Measurements from ENCODE around the gene CACTIN. TPM values are rescaled to one million over a fixed set of nuclear protein-coding genes. Genes with fewer than 3 reads are reported as not detected.

CACTIN gene
- polyA plus RNA-seq, 1 experiment = 13.8 TPM

- no peak for TF ChIP-seq CTCF (IDR thresholded peaks at IDR 0.05; ENCODE audit: insufficient read depth, low read depth, low read length)
- no peak for DNase-seq (ENCODE audit: low read depth)
- H3K27me3 ChIP-seq (ENCODE audit: control insufficient read depth, insufficient read depth, low read length) = no peaks in the 10 kb centered on the region
- CTCF ChIA-PET = interaction anchor here (1.7 kb wide), 1 partner anchor 9 kb away, joined by 10 read pairs; the partner anchor contains the start of gene GIPC3
- POLR2A ChIA-PET = no interaction called here
- no peak overlapping the region for H3K4me3 ChIP-seq (ENCODE audit: low read depth, low read length)
- H3K36me3 ChIP-seq (ENCODE audit: control insufficient read depth, insufficient read depth, low read length) = no peaks in the 10 kb centered on the region
Observed at GRCh38 chr19:3595521-3596061, 31.0 kb downstream of the CACTIN start.

DNA sequence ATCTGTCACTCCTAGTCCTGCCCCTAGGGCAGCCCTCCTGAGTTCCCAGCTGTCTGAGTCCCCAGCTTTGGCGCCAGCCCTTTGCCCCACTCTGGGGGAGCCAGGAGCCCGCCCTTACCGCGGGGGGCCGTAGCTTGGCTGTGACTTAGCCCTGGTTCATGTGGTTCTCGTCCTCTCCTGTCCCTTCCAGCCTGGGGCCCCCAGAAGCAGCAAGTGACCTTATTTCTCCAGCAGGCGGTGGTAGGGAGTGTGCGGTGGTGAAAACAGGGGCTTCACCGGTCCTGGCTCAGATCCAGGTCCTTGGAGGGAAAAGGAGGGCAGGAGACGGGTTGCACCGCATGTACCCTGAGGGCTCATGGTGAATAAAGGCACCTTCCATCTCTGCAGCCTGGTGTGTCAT lies 33.4 kb downstream of the CACTIN start:
- no peak for DNase-seq (ENCODE audit: low read depth)
- TF ChIP-seq CTCF (IDR thresholded peaks at IDR 0.05; ENCODE audit: insufficient read depth, low read depth, low read length) = 0 out of 2 replicates have a peak, but pooled peaks have one; percentile 10
- Histone ChIP-seq H3K27me3 (ENCODE audit: control insufficient read depth, insufficient read depth, low read length) (no peaks in the 10 kb centered on the region), H3K36me3 (ENCODE audit: control insufficient read depth, insufficient read depth, low read length) (no peaks in the 10 kb centered on the region), H3K4me3 (ENCODE audit: low read depth, low read length) (no peak overlapping the region)
- ChIA-PET POLR2A (no interaction called here), CTCF (interaction anchor here (1.3 to 1.4 kb wide), 2 partner anchors 11 to 26 kb away, joined by 3 read pairs; no protein-coding TSS in a partner anchor)

- Histone ChIP-seq H3K4me3 (ENCODE audit: low read depth, low read length) (no peak overlapping the region), H3K36me3 (ENCODE audit: control insufficient read depth, insufficient read depth, low read length) (no peaks in the 10 kb centered on the region), H3K27me3 (ENCODE audit: control insufficient read depth, insufficient read depth, low read length) (no peaks in the 10 kb centered on the region)
- no peak for DNase-seq (ENCODE audit: low read depth)
- ChIA-PET POLR2A (no interaction called here), CTCF (interaction anchor here (0.8 to 1.4 kb wide), 2 partner anchors 27 to 44 kb away, joined by 3 read pairs; no protein-coding TSS in a partner anchor)
- no peak for TF ChIP-seq CTCF (IDR thresholded peaks at IDR 0.05; ENCODE audit: insufficient read depth, low read depth, low read length)
Observed at GRCh38 chr19:3591876-3592613, 34.5 kb downstream of the CACTIN start.

DNA sequence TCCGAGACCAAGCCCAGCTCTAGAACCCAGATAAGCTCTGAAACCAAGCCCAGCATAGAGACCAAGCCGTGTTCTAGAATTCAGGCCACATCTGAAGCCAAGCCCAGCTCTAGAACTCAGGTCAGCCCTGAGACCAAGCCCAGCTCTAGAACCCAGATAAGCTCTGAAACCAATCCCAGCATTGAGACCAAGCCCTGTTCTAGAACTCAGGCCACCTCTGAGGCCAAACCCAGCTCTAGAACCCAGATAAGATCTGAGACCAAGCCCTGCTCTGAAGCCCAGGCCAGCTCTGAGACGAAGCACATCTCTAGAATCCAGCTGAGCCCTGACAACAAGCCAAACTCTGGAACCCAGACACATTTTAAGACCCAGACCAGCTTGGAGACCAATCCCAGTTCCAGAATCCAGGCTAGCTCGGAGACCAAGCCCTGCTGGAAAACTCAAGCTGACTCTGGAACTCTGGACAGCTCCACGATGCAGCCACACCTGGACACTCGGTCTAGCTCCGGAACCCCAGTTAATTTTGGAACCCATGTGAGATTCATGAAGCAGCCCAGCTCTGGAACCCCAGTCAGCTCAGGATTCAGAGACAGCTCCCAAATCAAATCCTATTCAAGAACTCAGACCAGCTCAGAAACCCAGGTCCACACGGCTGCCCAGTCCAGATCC lies 35.5 kb downstream of the CACTIN start:
- Histone ChIP-seq H3K27me3 (ENCODE audit: control insufficient read depth, insufficient read depth, low read length) (no peaks in the 10 kb centered on the region), H3K36me3 (ENCODE audit: control insufficient read depth, insufficient read depth, low read length) (no peaks in the 10 kb centered on the region), H3K4me3 (ENCODE audit: low read depth, low read length) (no peak overlapping the region)
- TF ChIP-seq CTCF (IDR thresholded peaks at IDR 0.05; ENCODE audit: insufficient read depth, low read depth, low read length) = no peak
- ChIA-PET POLR2A (no interaction called here), CTCF (interaction anchor here (1.0 kb wide), 1 partner anchor 14 kb away, joined by 3 read pairs; no protein-coding TSS in a partner anchor)
- no peak for DNase-seq (ENCODE audit: low read depth)

GRCh38 chr19:3589949-3590348 lies 36.6 kb downstream of the CACTIN start:
- CTCF ChIA-PET = interaction anchor here (0.9 to 1.0 kb wide), 2 partner anchors 13 to 16 kb away, joined by 3 read pairs; no protein-coding TSS in a partner anchor
- Histone ChIP-seq H3K4me3 (ENCODE audit: low read depth, low read length) (no peak overlapping the region), H3K27me3 (ENCODE audit: control insufficient read depth, insufficient read depth, low read length) (0 out of 2 replicates have a peak, but pooled peaks cover 1% of the 10 kb centered on the region), H3K36me3 (ENCODE audit: control insufficient read depth, insufficient read depth, low read length) (no peaks in the 10 kb centered on the region)
- POLR2A ChIA-PET = no interaction called here
- no peak for DNase-seq (ENCODE audit: low read depth)
- no peak for TF ChIP-seq CTCF (IDR thresholded peaks at IDR 0.05; ENCODE audit: insufficient read depth, low read depth, low read length)
